Thyroid gland (tissue), 4 donors: ENCODE data around the gene INPP5A. TPM values are rescaled to one million over a fixed set of nuclear protein-coding genes. Genes with fewer than 3 reads are reported as not detected.

Source experiments
- DNase-seq, 2 donors: peaks; one replicate each; pipeline ENCODE4 v3.0.0-alpha.2; 2019
- H3K27ac ChIP-seq, 3 donors: fragments of 200-600 bp; sonication (generic); 1 replicate in 2 of 3; 2 replicates in 1 of 3; pipeline ENCODE4 v1.5.1; 2016 to 2019; ENCODE audit warnings: mild to moderate bottlenecking in 1 of 3, moderate library complexity in 1 of 3
- H3K27me3 ChIP-seq: fragments of 200-600 bp; sonication (generic); one replicate; pipeline ENCODE4 v1.5.1; 2019
- H3K36me3 ChIP-seq, 2 donors: fragments of 200-600 bp; sonication (generic); one replicate each; pipeline ENCODE4 v1.5.1; 2016 to 2019
- H3K4me1 ChIP-seq, 2 donors: fragments of 200-600 bp; sonication (generic); one replicate each; pipeline ENCODE4 v1.5.1; 2017 to 2019
- H3K4me3 ChIP-seq, 3 donors: fragments of 200-600 bp; sonication (generic); replicated peaks in 1 of 3; 1 replicate in 2 of 3; 2 replicates in 1 of 3; pipeline ENCODE4 v1.5.1; 2016; ENCODE audit warnings: mild to moderate bottlenecking in 1 of 3
- H3K9me3 ChIP-seq: fragments of 200-600 bp; sonication (generic); one replicate; pipeline ENCODE4 v1.5.1; 2017
- POLR2A ChIP-seq, 2 donors: fragments of 450-650 bp; IDR thresholded peaks; one replicate each; pipeline ENCODE4 v1.6.1; 2017; ENCODE audit warnings: antibody characterized with exemption in 2 of 2, mild to moderate bottlenecking in 2 of 2, moderate library complexity in 1 of 2
- WGBS, 2 donors: methylation state at CpG; one replicate each; pipeline ENCODE4 v1.1.5; 2017; 5-methylcytosine and 5-hydroxymethylcytosine counted together
- intact Hi-C: fragments of 100-400 bp; cut with DNase I; formaldehyde crosslinking; loops from one replicate; pipeline ENCODE4 v1.15.1; 2023
- total RNA-seq, 4 donors: library from RNA; depleted of rRNA; stranded (reverse); fragments of >200 nt; gene quantifications; one replicate each; pipeline ENCODE4 v1.2.3, GENCODE V29; 2016
- TF ChIP-seq, protein P1 (sequence below), 6 experiments: fragments of 200-600 bp in 3 of 6; fragments of 450-650 bp in 3 of 6; sonication (generic) in 3 of 6; IDR thresholded peaks; one replicate each; pipeline ENCODE4 v1.5.1; 2016 to 2019; ENCODE audit warnings: antibody characterized with exemption in 6 of 6, mild to moderate bottlenecking in 2 of 6, inconsistent platforms in 1 of 6, moderate library complexity in 1 of 6

INPP5A gene
- total RNA-seq, 4 donors from 2014 or later = 30.4 to 75.8 (median 41.1) TPM

DNA sequence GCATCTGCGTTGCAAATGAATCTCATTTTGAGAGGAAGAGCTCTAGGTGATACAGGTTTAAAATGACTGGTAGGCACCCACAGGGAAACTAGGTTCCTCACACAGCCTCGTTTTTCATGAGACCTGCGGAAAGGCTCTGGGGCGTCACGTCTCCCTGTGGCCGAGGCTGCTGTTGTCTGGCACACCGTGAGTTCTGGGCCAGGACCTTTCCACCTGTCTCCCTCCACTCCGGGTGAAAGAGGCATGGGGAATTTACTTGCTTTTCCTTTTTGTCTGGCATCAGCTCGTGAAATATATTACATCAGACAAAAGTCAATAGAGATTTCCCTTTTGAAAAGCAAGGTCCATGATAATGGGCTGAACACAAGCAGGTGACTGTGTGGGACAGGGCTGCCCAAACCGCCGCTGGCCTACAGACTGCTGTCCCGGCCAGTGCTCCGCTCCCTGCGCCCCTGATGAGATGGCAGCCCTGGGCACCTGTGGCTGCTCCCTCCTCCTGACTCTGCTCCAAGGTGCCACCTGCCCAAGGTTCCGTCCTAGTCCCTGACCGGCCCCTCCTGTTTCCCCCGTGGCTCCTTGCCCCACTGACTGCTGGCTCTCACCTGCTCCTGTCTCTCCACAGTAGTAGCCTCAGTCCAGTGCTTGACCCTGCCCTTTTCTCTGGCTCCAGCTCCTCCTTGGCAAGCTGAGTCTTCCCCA lies 138.8 kb downstream of the INPP5A start:
- DNase-seq = no peak
- Histone ChIP-seq H3K4me3 (no peak overlapping the region), H3K36me3 (no peaks in the 10 kb centered on the region), H3K27me3 (no peaks in the 10 kb centered on the region), H3K27ac (no peak overlapping the region), H3K4me1 (no peaks in the 10 kb centered on the region), H3K9me3 (no peaks in the 10 kb centered on the region)
- no peak for TF ChIP-seq POLR2A (IDR thresholded peaks at IDR 0.05)
- TF ChIP-seq, protein P1, sequence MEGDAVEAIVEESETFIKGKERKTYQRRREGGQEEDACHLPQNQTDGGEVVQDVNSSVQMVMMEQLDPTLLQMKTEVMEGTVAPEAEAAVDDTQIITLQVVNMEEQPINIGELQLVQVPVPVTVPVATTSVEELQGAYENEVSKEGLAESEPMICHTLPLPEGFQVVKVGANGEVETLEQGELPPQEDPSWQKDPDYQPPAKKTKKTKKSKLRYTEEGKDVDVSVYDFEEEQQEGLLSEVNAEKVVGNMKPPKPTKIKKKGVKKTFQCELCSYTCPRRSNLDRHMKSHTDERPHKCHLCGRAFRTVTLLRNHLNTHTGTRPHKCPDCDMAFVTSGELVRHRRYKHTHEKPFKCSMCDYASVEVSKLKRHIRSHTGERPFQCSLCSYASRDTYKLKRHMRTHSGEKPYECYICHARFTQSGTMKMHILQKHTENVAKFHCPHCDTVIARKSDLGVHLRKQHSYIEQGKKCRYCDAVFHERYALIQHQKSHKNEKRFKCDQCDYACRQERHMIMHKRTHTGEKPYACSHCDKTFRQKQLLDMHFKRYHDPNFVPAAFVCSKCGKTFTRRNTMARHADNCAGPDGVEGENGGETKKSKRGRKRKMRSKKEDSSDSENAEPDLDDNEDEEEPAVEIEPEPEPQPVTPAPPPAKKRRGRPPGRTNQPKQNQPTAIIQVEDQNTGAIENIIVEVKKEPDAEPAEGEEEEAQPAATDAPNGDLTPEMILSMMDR (IDR thresholded peaks at IDR 0.05) = no peak
- 94 to 95% methylated on average over 17 of the region's 17 CpGs for WGBS, 2 donors
- intact Hi-C loops = no loop called here

DNA sequence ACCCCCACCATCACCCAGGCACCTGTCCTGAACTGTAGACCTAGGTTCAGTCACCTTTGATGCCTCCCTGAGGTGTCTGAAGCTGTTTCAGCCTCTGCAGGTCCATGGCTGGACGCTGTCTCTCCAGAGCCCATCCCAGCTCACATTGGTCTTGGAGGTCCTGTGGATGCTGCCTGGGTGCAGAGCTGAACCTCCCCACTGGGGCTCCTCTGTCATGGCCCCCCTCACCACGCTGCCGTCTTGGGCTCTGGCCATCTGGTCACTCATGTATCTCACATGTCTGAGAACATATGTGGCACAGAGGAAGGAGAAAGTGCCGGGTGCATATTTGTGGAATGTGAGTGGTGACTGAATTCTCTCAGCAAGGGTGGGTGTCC lies 139.5 kb downstream of the INPP5A start:
- H3K27me3 ChIP-seq = no peaks in the 10 kb centered on the region
- no peaks in the 10 kb centered on the region for H3K9me3 ChIP-seq
- WGBS, 2 donors = 85 to 95% methylated on average over 4 of the region's 4 CpGs
- no peak for DNase-seq
- H3K4me1 ChIP-seq = no peaks in the 10 kb centered on the region
- H3K4me3 ChIP-seq = no peak overlapping the region
- no peaks in the 10 kb centered on the region for H3K36me3 ChIP-seq
- TF ChIP-seq POLR2A (IDR thresholded peaks at IDR 0.05) = no peak
- TF ChIP-seq, protein P1 (IDR thresholded peaks at IDR 0.05) = no peak
- H3K27ac ChIP-seq = no peak overlapping the region
- intact Hi-C loops = no loop called here

DNA sequence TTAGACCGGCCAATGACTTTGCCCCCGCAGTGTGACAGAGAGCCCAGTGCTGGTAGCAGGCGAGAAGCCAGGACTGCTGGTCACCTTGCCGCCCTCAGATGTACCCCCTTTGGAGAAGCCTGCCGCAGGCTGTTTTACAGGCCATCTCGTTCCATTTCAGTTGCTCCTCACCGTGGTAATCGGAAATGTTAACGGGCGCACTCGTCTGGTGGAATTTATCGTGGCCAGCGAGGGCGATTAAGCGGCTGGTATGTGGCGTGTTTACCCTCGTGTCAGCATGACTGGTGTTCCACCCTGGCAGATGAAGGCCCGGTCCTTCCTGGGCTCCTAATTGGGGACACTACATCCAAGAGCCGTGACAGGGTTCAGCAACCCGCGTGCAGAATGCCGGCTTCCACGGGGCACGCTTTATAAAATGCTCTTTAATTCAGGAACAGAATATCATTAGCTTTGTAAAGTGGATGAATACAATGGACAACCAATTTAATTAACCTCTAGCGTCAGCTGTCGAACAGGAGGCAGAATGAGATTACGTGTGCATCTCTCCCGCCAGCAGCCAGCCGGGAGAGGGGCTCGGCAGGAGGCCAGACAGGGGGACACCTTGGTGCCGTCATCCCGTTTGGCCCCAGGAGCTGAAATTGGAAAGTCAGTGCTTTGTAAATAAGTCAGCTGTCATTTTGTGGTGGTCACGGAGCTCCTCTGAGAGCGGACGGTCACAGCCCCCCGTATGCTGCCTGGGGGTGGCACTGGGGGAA lies 140.1 kb downstream of the INPP5A start:
- Histone ChIP-seq H3K27me3 (no peaks in the 10 kb centered on the region), H3K4me3 (no peak overlapping the region), H3K4me1 (no peaks in the 10 kb centered on the region), H3K27ac (no peak overlapping the region), H3K9me3 (no peaks in the 10 kb centered on the region), H3K36me3 (no peaks in the 10 kb centered on the region)
- 91 to 94% methylated on average over 36 of the region's 36 CpGs for WGBS, 2 donors
- DNase-seq = no peak
- intact Hi-C loops = no loop called here
- TF ChIP-seq POLR2A (IDR thresholded peaks at IDR 0.05) = no peak
- TF ChIP-seq, protein P1 (IDR thresholded peaks at IDR 0.05) = no peak

DNA sequence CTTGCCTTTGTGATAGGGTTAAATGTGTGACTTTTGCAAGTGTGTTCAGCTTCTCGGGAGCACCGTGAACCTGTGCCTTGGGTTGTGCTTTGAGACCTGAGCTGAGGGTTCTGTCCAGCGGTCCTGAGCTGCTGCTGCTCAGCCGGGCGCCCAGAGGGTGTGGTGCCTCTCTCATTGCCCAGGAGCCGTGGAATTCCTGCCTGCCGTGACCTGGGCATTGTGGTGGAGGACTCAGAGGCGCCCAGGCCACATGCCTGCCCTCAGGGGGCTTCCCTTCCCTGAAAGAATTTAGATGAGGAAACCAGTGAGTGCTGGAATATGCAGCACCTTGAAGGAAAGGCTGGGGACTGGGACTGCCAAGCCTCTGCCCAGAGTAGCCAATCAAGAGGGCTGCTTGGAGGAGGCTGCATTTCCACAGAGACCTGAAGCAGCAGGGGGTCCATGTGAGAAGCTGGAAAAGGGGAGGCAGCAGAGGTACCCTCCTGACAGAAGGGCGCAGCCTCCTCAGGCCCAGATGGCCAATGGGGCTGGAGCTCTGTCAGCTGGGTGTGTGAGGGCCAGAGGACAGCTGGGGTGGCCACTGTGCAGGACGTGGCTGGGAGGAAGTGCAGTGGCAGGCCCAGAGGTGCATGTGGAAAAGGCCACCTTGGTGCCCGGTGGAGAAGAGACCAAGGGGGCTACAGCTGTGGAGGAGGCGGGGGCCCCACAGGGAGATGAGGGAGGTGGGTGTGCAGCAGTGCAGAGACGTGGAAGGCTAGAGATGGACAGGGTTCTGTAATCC lies 141.0 kb downstream of the INPP5A start:
- Histone ChIP-seq H3K9me3 (no peaks in the 10 kb centered on the region), H3K4me3 (no peak overlapping the region), H3K27ac (no peak overlapping the region), H3K4me1 (no peaks in the 10 kb centered on the region), H3K27me3 (no peaks in the 10 kb centered on the region), H3K36me3 (no peaks in the 10 kb centered on the region)
- DNase-seq = no peak
- intact Hi-C loops = no loop called here
- TF ChIP-seq, protein P1 (IDR thresholded peaks at IDR 0.05) = no peak
- TF ChIP-seq POLR2A (IDR thresholded peaks at IDR 0.05) = no peak
- WGBS, 2 donors = 93 to 96% methylated on average over 13 of the region's 13 CpGs
